Naive thymus-derived CD8-positive, alpha-beta T cell (primary cell): ENCODE data around the gene GAS7. TPM values are rescaled to one million over a fixed set of nuclear protein-coding genes. Genes with fewer than 3 reads are reported as not detected.
"Not testable (repeated sequence)": the region's sequence is repeated elsewhere in the genome, so short reads cannot be mapped to it uniquely, and the experiment has no call there.

Experiments used
- ATAC-seq, 2 donors: fragments of 150-1000 bp; cut with Tn5 transposase in 1 of 2; sonication (Bioruptor Pico), chemical (Tn5 transposase) in 1 of 2; 1 replicate in 1 of 2; 2 replicates in 1 of 2; pipeline ENCODE4 v1.10.0; 2021; ENCODE audit warnings: mild to moderate bottlenecking in 2 of 2, moderate library complexity in 2 of 2
- POLR2A ChIA-PET: fragments of 350-600 bp; sonication (Branson Sonifier 250); formaldehyde crosslinking; loops from one replicate; lab custom pipeline; 2021; ENCODE audit warnings: antibody characterized with exemption; lab: Charles Lee
- DNase-seq, 10 donors: peaks; one replicate each; pipeline versions ENCODE4 v3.0.0 to v3.0.0-alpha.2; 2020 to 2022
- H3K27ac Mint-ChIP-seq, 10 donors: one replicate each; pipeline ENCODE4 v1.8.0; 2020 to 2022; ENCODE audit warnings: mild to moderate bottlenecking in 10 of 10, mixed read lengths in 10 of 10, moderate library complexity in 4 of 10, inconsistent platforms in 1 of 10
- H3K27me3 Mint-ChIP-seq, 5 donors: one replicate each; pipeline ENCODE4 v1.8.0; 2021 to 2022; ENCODE audit warnings: mixed read lengths in 5 of 5
- H3K36me3 Mint-ChIP-seq, 3 donors: one replicate each; pipeline ENCODE4 v1.8.0; 2020 to 2022; ENCODE audit warnings: mixed read lengths in 3 of 3, mild to moderate bottlenecking in 2 of 3, inconsistent platforms in 1 of 3
- H3K4me1 Mint-ChIP-seq, 4 donors: one replicate each; pipeline ENCODE4 v1.8.0; 2021 to 2022; ENCODE audit warnings: mixed read lengths in 4 of 4
- H3K4me3 Mint-ChIP-seq, 10 donors: one replicate each; pipeline ENCODE4 v1.8.0; 2020 to 2022; ENCODE audit warnings: mild to moderate bottlenecking in 10 of 10, mixed read lengths in 10 of 10, moderate library complexity in 6 of 10, inconsistent platforms in 1 of 10
- H3K9me3 Mint-ChIP-seq, 9 donors: one replicate each; pipeline ENCODE4 v1.8.0; 2020 to 2022; ENCODE audit warnings: mixed read lengths in 9 of 9, mild to moderate bottlenecking in 3 of 9, inconsistent platforms in 1 of 9, moderate library complexity in 1 of 9
- polyA plus RNA-seq, 3 donors: library from polyadenylated mRNA; unstranded; fragments of 300-500 nt; fragmentation: Illumina TruSeq; gene quantifications; one replicate each; pipeline ENCODE4 v1.2.3, GENCODE V29; 2021
- total RNA-seq, 8 experiments: library from RNA in 2 of 8; stranded (reverse) in 2 of 8; gene quantifications; one replicate each; pipeline ENCODE4 v1.2.3 and lab custom pipeline; 2021 to 2026

GAS7 gene
- total and polyA plus RNA-seq, 5 experiments from 2014 or later, result 0.05 to 2.1 (median 1.4) TPM; not detected in 1

DNA sequence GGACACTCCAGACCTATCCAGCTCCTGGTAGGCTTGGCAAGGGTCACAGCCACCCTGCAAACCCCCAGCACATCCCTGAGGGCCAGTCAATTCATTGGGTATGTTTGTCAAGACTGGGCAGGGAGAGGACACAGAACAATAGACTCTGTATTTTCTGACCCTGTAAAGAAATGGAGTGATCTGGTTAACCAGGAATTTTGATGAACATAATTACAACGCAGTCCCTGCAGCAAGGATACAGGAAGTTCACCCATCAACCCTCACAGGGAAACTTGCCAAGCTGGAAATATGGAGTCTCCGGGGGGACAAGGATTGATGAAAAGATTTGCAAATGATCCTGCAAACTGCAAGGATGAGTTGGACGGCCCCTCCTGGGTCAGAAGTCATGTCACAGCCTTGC lies 167.3 kb downstream of the GAS7 start:
- Mint-ChIP-seq H3K36me3 (no peaks in the 10 kb centered on the region), H3K4me1 (peaks cover 0 to 38% (median 1%) of the 10 kb centered on the region in 4 donors), H3K27me3 (peaks cover 0 to 8% (median 0%) of the 10 kb centered on the region in 5 donors), H3K9me3 (no peaks in the 10 kb centered on the region), H3K4me3 (no peak overlapping the region), H3K27ac (no peak overlapping the region)
- DNase-seq (no peak), ATAC-seq (no peak)
- POLR2A ChIA-PET, result no interaction called here

- Mint-ChIP-seq H3K27me3 (no peaks in the 10 kb centered on the region), H3K9me3 (no peaks in the 10 kb centered on the region), H3K36me3 (no peaks in the 10 kb centered on the region), H3K4me1 (peaks cover 0 to 30% (median 2%) of the 10 kb centered on the region in 4 donors), H3K4me3 (no peak overlapping the region), H3K27ac (no peak overlapping the region)
- POLR2A ChIA-PET, result no interaction called here
- ATAC-seq (no peak), DNase-seq (no peak)
Observed at GRCh38 chr17:10029129-10029528, 169.3 kb downstream of the GAS7 start.

DNA sequence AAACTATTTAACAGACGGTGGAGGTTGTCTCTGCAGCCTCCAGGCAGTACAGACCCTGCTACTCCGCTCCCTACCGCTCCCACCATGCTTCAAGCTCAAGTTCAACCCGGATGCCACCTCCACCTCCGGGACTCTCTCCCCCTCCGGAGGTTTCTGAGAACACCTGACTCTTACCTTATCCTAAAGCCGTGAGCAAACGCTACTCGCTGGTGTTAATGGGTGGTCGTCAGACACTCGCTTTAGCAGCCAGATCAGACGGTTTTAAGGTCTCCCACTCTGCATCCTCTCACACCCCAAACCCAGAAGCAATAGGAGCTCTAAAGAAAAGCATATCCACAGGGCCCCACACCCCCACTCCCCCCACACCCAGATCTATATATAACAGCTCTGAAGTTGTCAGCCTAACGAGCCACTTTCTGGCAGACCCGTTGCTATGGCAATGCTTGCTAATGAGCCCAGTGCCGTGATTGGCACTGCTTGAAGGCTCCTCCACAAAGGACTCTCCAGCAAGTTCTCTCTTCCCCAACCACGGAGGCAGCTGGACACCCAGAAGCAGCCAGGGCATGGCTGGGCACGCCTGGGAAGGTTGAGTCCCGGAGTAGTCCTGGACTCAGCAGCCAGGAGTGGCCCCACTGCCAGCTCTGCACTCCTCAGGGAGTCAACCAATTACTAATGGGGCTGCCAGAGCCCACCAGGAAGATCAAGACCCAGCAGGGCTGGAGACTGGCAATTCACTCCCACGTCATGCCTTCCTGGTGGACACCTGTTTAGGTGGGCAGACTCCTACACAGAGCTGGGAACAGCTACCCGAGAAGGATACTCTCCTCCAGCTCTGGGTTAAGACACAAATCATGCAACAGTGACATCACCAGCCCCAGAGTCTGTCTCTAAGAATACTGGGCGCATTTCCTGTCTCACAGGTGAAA lies 172.2 kb downstream of the GAS7 start:
- ATAC-seq (no peak), DNase-seq (no peak)
- H3K36me3 Mint-ChIP-seq, result no peaks in the 10 kb centered on the region
- H3K4me3 Mint-ChIP-seq, result no peak overlapping the region
- no peaks in the 10 kb centered on the region for H3K9me3 Mint-ChIP-seq
- POLR2A ChIA-PET, result no interaction called here
- H3K27ac Mint-ChIP-seq, result no peak overlapping the region
- H3K4me1 Mint-ChIP-seq, result peaks cover 0 to 24% (median 1%) of the 10 kb centered on the region in 4 donors
- H3K27me3 Mint-ChIP-seq, result no peaks in the 10 kb centered on the region

DNA sequence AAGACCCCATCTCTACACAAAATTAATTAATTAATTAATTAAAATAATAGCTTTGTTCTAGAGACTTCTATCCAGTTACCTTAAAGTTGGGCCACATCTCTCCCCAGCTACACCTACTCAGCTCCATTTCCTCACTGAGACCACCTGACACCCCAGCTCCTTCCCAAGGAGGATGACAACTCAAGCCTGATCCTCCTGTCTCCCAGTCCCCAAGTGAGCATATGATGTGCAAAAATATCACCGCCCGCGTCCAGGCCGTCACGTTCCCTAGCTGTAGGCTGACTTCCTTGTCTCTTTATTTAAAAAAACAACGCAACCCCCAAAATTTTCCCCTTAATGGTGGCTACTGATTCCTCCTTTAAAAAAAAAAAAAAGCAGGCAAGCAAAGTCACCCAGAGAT lies 173.2 kb downstream of the GAS7 start:
- H3K4me3 Mint-ChIP-seq, result no peak overlapping the region
- POLR2A ChIA-PET, result no interaction called here
- no peaks in the 10 kb centered on the region for H3K36me3 Mint-ChIP-seq
- no peak for ATAC-seq
- DNase-seq, result no peak
- H3K4me1 Mint-ChIP-seq, result peaks cover 0 to 30% (median 1%) of the 10 kb centered on the region in 4 donors
- H3K9me3 Mint-ChIP-seq, result no peaks in the 10 kb centered on the region
- H3K27me3 Mint-ChIP-seq, result no peaks in the 10 kb centered on the region
- H3K27ac Mint-ChIP-seq, result no peak overlapping the region

DNA sequence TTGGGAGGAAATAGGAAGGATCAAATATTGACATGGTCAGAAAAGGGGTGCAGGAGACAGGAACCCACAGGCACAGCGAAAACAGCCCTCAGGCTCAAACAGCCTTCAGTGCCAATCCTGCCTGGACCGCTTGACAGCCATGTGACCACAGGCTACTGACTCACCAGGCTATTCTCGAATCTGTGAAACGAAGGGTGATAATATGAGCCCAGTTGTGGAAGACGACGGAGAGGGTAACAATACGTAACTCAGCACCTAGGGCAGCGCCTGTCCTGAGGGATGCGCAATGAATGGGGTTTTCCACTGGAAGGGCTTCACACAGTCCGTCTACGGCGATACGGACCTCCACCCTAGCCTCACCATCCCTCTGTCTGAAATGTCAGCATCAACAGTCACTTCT lies 176.0 kb downstream of the GAS7 start:
- ATAC-seq, result no peak
- POLR2A ChIA-PET, result no interaction called here
- no peaks in the 10 kb centered on the region for H3K36me3 Mint-ChIP-seq
- H3K27me3 Mint-ChIP-seq, result no peaks in the 10 kb centered on the region
- H3K4me1 Mint-ChIP-seq, result peaks cover 0 to 38% (median 1%) of the 10 kb centered on the region in 4 donors
- H3K27ac Mint-ChIP-seq, result no peak overlapping the region
- no peak overlapping the region for H3K4me3 Mint-ChIP-seq
- no peak for DNase-seq
- no peaks in the 10 kb centered on the region for H3K9me3 Mint-ChIP-seq

GRCh38 chr17:10021272-10021984 lies 177.0 kb downstream of the GAS7 start:
- POLR2A ChIA-PET, result no interaction called here
- Mint-ChIP-seq H3K27ac (peak overlapping the region in 1 of 10 donors; percentile 48), H3K36me3 (no peaks in the 10 kb centered on the region), H3K4me1 (peaks cover 0 to 37% (median 1%) of the 10 kb centered on the region in 4 donors), H3K27me3 (no peaks in the 10 kb centered on the region), H3K9me3 (no peaks in the 10 kb centered on the region), H3K4me3 (no peak overlapping the region)
- ATAC-seq (no peak), DNase-seq (no peak)

GRCh38 chr17:10019941-10020451 lies 178.4 kb downstream of the GAS7 start:
- DNase-seq, result no peak
- no peaks in the 10 kb centered on the region for H3K36me3 Mint-ChIP-seq
- H3K4me3 Mint-ChIP-seq, result no peak overlapping the region
- ATAC-seq, result no peak
- peaks cover 0 to 44% (median 0%) of the 10 kb centered on the region in 4 donors for H3K4me1 Mint-ChIP-seq
- no peaks in the 10 kb centered on the region for H3K9me3 Mint-ChIP-seq
- POLR2A ChIA-PET, result no interaction called here
- no peak overlapping the region for H3K27ac Mint-ChIP-seq
- H3K27me3 Mint-ChIP-seq, result peaks cover 0 to 3% (median 0%) of the 10 kb centered on the region in 5 donors

- H3K9me3 Mint-ChIP-seq, result no peaks in the 10 kb centered on the region
- peak overlapping the region in 1 of 10 donors; percentile 34 for H3K4me3 Mint-ChIP-seq
- peaks cover 0 to 13% (median 5%) of the 10 kb centered on the region in 5 donors for H3K27me3 Mint-ChIP-seq
- no peaks in the 10 kb centered on the region for H3K36me3 Mint-ChIP-seq
- DNase-seq (no peak), ATAC-seq (peak in 1 of 2 donors; percentile 46)
- H3K4me1 Mint-ChIP-seq, result peaks cover 0 to 53% (median 2%) of the 10 kb centered on the region in 4 donors
- POLR2A ChIA-PET, result no interaction called here
- H3K27ac Mint-ChIP-seq, result peak overlapping the region in 1 of 10 donors; percentile 8
Observed at GRCh38 chr17:10018461-10018891, 179.9 kb downstream of the GAS7 start.

DNA sequence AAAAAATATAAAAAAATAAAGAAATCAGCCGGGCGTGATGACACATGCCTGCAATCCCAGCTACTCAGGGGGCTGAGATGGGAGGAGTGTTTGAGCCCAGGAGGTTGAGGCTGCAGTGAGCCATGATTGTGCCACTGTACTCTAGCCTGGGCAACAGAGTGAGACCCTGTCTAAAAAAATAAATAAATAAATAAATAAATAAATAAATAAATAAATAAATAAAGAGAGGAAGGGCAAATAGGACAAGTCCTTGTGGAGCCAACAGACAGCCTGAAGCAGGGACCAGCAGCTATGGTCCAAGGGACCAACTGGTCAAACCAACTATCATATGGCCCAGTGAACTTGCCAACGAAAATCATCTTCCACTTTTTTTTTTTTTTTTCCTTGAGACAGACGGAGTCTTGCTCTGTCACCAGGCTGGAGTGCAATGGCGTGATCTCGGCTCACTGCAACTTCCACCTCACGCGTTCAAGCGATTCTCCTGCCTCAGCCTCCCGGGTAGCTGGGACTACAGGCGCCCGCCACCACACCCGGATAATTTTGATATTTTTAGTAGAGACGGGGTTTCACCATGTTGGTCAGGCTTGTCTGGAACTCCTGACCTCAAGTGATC lies 181.3 kb downstream of the GAS7 start:
- H3K36me3 Mint-ChIP-seq, H3K9me3 Mint-ChIP-seq, DNase-seq, H3K4me3 Mint-ChIP-seq, H3K27ac Mint-ChIP-seq, POLR2A ChIA-PET, ATAC-seq: not testable (repeated sequence)
- peaks cover 0 to 57% (median 2%) of the 10 kb centered on the region in 4 donors for H3K4me1 Mint-ChIP-seq
- peaks cover 0 to 13% (median 5%) of the 10 kb centered on the region in 5 donors for H3K27me3 Mint-ChIP-seq

DNA sequence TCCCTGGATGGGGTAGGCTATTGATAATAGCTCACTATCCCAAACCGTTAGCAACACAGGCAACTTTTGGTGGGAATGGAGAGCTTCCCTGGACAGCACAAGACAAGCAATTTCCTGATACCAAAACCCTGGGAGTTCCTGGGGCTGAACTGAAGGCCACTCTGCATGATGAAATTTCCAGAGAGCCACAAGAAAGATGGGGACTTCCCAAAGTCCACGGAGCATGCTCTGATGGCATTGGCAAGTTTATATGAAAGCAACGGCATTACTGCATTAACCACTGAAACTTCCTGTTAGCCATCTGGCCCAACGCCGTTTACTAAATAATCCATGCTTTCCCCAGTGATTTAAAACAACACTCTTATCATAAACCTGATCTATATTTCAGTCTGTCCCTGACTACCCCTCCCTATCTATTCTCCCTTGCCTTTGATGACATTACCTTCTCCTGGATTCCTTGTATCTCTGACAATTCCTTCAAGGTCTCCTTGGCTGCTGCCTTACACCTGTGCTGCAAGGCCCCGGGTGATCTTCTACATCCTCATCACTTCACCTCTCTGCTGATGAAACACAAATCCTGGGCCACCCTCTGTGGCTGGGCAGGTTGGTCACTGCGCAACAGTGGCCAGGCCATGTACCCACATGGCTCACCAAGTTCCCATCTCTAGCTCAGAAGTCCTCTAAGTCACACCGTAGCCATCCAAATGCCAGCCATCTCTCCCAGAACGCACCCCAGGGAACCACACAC lies 184.9 kb downstream of the GAS7 start:
- H3K4me1 Mint-ChIP-seq, result peaks cover 0 to 33% (median 2%) of the 10 kb centered on the region in 4 donors
- H3K9me3 Mint-ChIP-seq, result peaks cover 0 to 3% (median 0%) of the 10 kb centered on the region in 9 donors
- DNase-seq (no peak), ATAC-seq (no peak)
- H3K27me3 Mint-ChIP-seq, result peaks cover 0 to 13% (median 5%) of the 10 kb centered on the region in 5 donors
- POLR2A ChIA-PET, result no interaction called here
- peak overlapping the region in 2 of 10 donors; percentile 34 to 37 for H3K27ac Mint-ChIP-seq
- H3K4me3 Mint-ChIP-seq, result no peak overlapping the region
- no peaks in the 10 kb centered on the region for H3K36me3 Mint-ChIP-seq

GRCh38 chr17:10010752-10011151 lies 187.7 kb downstream of the GAS7 start:
- Mint-ChIP-seq H3K36me3 (no peaks in the 10 kb centered on the region), H3K27me3 (peaks cover 0 to 12% (median 5%) of the 10 kb centered on the region in 5 donors), H3K27ac (no peak overlapping the region), H3K9me3 (peaks cover 0 to 3% (median 0%) of the 10 kb centered on the region in 9 donors), H3K4me1 (peaks cover 0 to 23% (median 2%) of the 10 kb centered on the region in 4 donors), H3K4me3 (no peak overlapping the region)
- POLR2A ChIA-PET, result no interaction called here
- no peak for ATAC-seq
- DNase-seq, result no peak

DNA sequence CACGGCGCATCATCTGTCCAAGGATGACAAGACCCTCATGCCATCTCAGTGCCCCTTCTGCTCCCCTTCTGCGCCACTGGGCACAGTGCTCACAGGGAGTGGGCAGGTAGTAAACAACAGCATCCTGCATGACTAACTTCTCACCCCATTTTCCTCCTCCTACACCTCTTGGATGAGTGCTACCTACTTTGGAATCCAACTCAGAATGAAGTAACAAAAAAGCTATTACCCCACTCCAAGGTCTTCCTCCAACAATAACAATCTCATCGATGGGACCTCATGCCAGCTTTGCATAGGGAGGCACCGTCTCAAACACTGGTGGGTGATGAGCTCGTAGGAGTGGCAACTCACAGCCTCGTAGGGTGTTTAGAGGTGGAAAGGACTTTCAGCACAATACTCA lies 194.7 kb downstream of the GAS7 start:
- no peak for ATAC-seq
- no peak overlapping the region for H3K4me3 Mint-ChIP-seq
- H3K9me3 Mint-ChIP-seq, result peaks cover 0 to 4% (median 0%) of the 10 kb centered on the region in 9 donors
- no peaks in the 10 kb centered on the region for H3K4me1 Mint-ChIP-seq
- H3K36me3 Mint-ChIP-seq, result no peaks in the 10 kb centered on the region
- H3K27ac Mint-ChIP-seq, result no peak overlapping the region
- DNase-seq, result no peak
- peaks cover 0 to 3% (median 0%) of the 10 kb centered on the region in 5 donors for H3K27me3 Mint-ChIP-seq
- POLR2A ChIA-PET, result no interaction called here
